ENCODE measurements around the gene NRCAM.

DNA sequence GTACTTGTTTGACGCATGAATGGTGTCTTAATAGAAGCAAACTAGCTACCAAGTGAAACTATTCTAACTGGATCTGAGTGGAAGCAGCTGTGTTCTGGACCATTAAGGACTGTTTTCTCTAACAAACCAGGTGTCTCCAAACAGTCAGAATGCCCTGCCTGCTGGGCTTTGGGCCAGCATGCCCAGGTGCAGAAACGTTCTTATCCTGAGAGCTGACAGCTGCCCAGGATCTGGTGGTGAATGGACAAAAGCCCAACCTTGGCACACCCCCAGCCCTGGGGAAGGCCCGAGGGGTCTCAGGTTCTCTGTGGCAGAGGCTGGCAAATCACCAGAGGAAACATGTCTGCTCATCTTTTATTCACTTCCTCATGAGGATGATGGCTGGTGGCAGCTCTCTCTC is 277.8 kb downstream of the NRCAM start:
- TF ChIP-seq, protein P1, sequence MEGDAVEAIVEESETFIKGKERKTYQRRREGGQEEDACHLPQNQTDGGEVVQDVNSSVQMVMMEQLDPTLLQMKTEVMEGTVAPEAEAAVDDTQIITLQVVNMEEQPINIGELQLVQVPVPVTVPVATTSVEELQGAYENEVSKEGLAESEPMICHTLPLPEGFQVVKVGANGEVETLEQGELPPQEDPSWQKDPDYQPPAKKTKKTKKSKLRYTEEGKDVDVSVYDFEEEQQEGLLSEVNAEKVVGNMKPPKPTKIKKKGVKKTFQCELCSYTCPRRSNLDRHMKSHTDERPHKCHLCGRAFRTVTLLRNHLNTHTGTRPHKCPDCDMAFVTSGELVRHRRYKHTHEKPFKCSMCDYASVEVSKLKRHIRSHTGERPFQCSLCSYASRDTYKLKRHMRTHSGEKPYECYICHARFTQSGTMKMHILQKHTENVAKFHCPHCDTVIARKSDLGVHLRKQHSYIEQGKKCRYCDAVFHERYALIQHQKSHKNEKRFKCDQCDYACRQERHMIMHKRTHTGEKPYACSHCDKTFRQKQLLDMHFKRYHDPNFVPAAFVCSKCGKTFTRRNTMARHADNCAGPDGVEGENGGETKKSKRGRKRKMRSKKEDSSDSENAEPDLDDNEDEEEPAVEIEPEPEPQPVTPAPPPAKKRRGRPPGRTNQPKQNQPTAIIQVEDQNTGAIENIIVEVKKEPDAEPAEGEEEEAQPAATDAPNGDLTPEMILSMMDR (IDR thresholded peaks at IDR 0.05; ENCODE audit: low read depth, low read length) = no peak
- TF ChIP-seq EZH2phosphoT487 (IDR thresholded peaks at IDR 0.05; ENCODE audit: low read depth) = no peak

Measured in OCI-LY3 (cell line).